Measurements from ENCODE around the gene CFAP74. TPM values are rescaled to one million over a fixed set of nuclear protein-coding genes. Genes with fewer than 3 reads are reported as not detected.
A peak's percentile ranks its signal among the peaks of the same experiment; 100 is the strongest.

CFAP74 gene
- total RNA-seq, 8 experiments from 2014 or later: 0.22 to 3.7 (median 0.46) TPM; not detected in 1

GRCh38 chr1:1954831-1955441 lies 48.6 kb downstream of the CFAP74 start:
- H3K4me1 ChIP-seq (replicated peaks in 1 of 2): peaks cover 0 to 3% of the 10 kb centered on the region in 2 donors
- H3K27ac ChIP-seq: no peak overlapping the region
- no peak overlapping the region for H3K4me3 ChIP-seq
- in situ Hi-C loops (cut with MboI; ENCODE audit: low pct_unique_long_range_greater_than_20kb in 2 of 9, low sequenced_read_pairs in 9 of 9, unreplicated experiment in 9 of 9): no loop called here
- 65 to 100% (median 89%) methylated on average over 1 to 33 of the region's 46 CpGs; no CpG with 5 or more reads in 2 of the 10 experiments for WGBS, 10 experiments
- no peak for ATAC-seq (replicated peaks in 6 of 8)

GRCh38 chr1:1954015-1954414 lies 49.6 kb downstream of the CFAP74 start:
- in situ Hi-C loops (cut with MboI; ENCODE audit: low pct_unique_long_range_greater_than_20kb in 2 of 9, low sequenced_read_pairs in 9 of 9, unreplicated experiment in 9 of 9): no loop called here
- no peak overlapping the region for H3K27ac ChIP-seq
- H3K4me3 ChIP-seq: no peak overlapping the region
- WGBS, 10 experiments: 51 to 100% (median 88%) methylated on average over 1 to 9 of the region's 9 CpGs; no CpG with 5 or more reads in 3 of the 10 experiments
- ATAC-seq (replicated peaks in 6 of 8): no peak
- H3K4me1 ChIP-seq (replicated peaks in 1 of 2): no peaks in the 10 kb centered on the region

GRCh38 chr1:1950940-1951339 lies 52.6 kb downstream of the CFAP74 start:
- H3K27ac ChIP-seq: no peak overlapping the region
- H3K4me3 ChIP-seq: no peak overlapping the region
- ATAC-seq (replicated peaks in 6 of 8): no peak
- WGBS, 10 experiments: 28 to 90% (median 68%) methylated on average over 2 to 5 of the region's 5 CpGs; no CpG with 5 or more reads in 3 of the 10 experiments
- in situ Hi-C loops (cut with MboI; ENCODE audit: low pct_unique_long_range_greater_than_20kb in 2 of 9, low sequenced_read_pairs in 9 of 9, unreplicated experiment in 9 of 9): no loop called here
- no peaks in the 10 kb centered on the region for H3K4me1 ChIP-seq (replicated peaks in 1 of 2)

GRCh38 chr1:1948783-1949182 lies 54.8 kb downstream of the CFAP74 start:
- no CpG with 5 or more reads among the region's 1 CpG for WGBS, 10 experiments
- in situ Hi-C loops (cut with MboI; ENCODE audit: low pct_unique_long_range_greater_than_20kb in 2 of 9, low sequenced_read_pairs in 9 of 9, unreplicated experiment in 9 of 9): loop anchor here in 1 of 9 experiments (25.0 kb wide), 1 partner anchor 139 kb away; no protein-coding TSS in a partner anchor

GRCh38 chr1:1947493-1947892 lies 56.1 kb downstream of the CFAP74 start:
- H3K27ac ChIP-seq: no peak overlapping the region
- peaks cover 8 to 19% of the 10 kb centered on the region in 2 donors for H3K4me1 ChIP-seq (replicated peaks in 1 of 2)
- no peak for ATAC-seq (replicated peaks in 6 of 8)
- H3K4me3 ChIP-seq: no peak overlapping the region
- in situ Hi-C loops (cut with MboI; ENCODE audit: low pct_unique_long_range_greater_than_20kb in 2 of 9, low sequenced_read_pairs in 9 of 9, unreplicated experiment in 9 of 9): loop anchor here in 1 of 9 experiments (25.0 kb wide), 1 partner anchor 140 kb away; no protein-coding TSS in a partner anchor
- 64 to 80% (median 77%) methylated on average over 2 to 11 of the region's 14 CpGs; no CpG with 5 or more reads in 4 of the 10 experiments for WGBS, 10 experiments

More at GRCh38 chr1:1948783-1949182, 54.8 kb downstream of the CFAP74 start:
- Histone ChIP-seq H3K4me1 (replicated peaks in 1 of 2) (peaks cover 1 to 8% of the 10 kb centered on the region in 2 donors), H3K27ac (no peak overlapping the region), H3K4me3 (no peak overlapping the region)
- ATAC-seq (replicated peaks in 6 of 8): no peak

- in situ Hi-C loops (cut with MboI; ENCODE audit: low pct_unique_long_range_greater_than_20kb in 2 of 9, low sequenced_read_pairs in 9 of 9, unreplicated experiment in 9 of 9): loop anchor here in 1 of 9 experiments (25.0 kb wide), 1 partner anchor 141 kb away; no protein-coding TSS in a partner anchor
Measured at GRCh38 chr1:1946540-1946939, 57.0 kb downstream of the CFAP74 start.

GRCh38 chr1:1945782-1946393 lies 57.7 kb downstream of the CFAP74 start:
- Histone ChIP-seq H3K4me3 (no peak overlapping the region), H3K4me1 (replicated peaks in 1 of 2) (peaks cover 8 to 22% of the 10 kb centered on the region in 2 donors), H3K27ac (no peak overlapping the region)
- in situ Hi-C loops (cut with MboI; ENCODE audit: low pct_unique_long_range_greater_than_20kb in 2 of 9, low sequenced_read_pairs in 9 of 9, unreplicated experiment in 9 of 9): loop anchor here in 1 of 9 experiments (25.0 kb wide), 1 partner anchor 141 kb away; no protein-coding TSS in a partner anchor
- no peak for ATAC-seq (replicated peaks in 6 of 8)
- 66 to 100% (median 91%) methylated on average over 1 to 21 of the region's 29 CpGs; no CpG with 5 or more reads in 2 of the 10 experiments for WGBS, 10 experiments

More at GRCh38 chr1:1946540-1946939, 57.0 kb downstream of the CFAP74 start:
- peak in 2 of 8 experiments; percentile 37 to 50 for ATAC-seq (replicated peaks in 6 of 8)
- Histone ChIP-seq H3K27ac (no peak overlapping the region), H3K4me3 (no peak overlapping the region), H3K4me1 (replicated peaks in 1 of 2) (peaks cover 8 to 22% of the 10 kb centered on the region in 2 donors)
- WGBS, 10 experiments: 0 to 72% (median 35%) methylated on average over 1 to 7 of the region's 11 CpGs; no CpG with 5 or more reads in 6 of the 10 experiments

GRCh38 chr1:1943834-1944570 lies 59.6 kb downstream of the CFAP74 start:
- ATAC-seq (replicated peaks in 6 of 8): peak; percentile 84 to 97 (median 91)
- H3K4me3 ChIP-seq: peak overlapping the region in 3 of 5 donors; percentile 15 to 21 (median 19)
- H3K27ac ChIP-seq: no peak overlapping the region
- peaks cover 8 to 22% of the 10 kb centered on the region in 2 donors for H3K4me1 ChIP-seq (replicated peaks in 1 of 2)
- in situ Hi-C loops (cut with MboI; ENCODE audit: low pct_unique_long_range_greater_than_20kb in 2 of 9, low sequenced_read_pairs in 9 of 9, unreplicated experiment in 9 of 9): loop anchor here in 1 of 9 experiments (25.0 kb wide), 1 partner anchor 143 kb away; no protein-coding TSS in a partner anchor
- 0 to 82% (median 20%) methylated on average over 1 to 12 of the region's 37 CpGs; no CpG with 5 or more reads in 2 of the 10 experiments for WGBS, 10 experiments

- no peak overlapping the region for H3K27ac ChIP-seq
- in situ Hi-C loops (cut with MboI; ENCODE audit: low pct_unique_long_range_greater_than_20kb in 2 of 9, low sequenced_read_pairs in 9 of 9, unreplicated experiment in 9 of 9): loop anchor here in 1 of 9 experiments (25.0 kb wide), 1 partner anchor 144 kb away; no protein-coding TSS in a partner anchor
- no peak overlapping the region for H3K4me3 ChIP-seq
- 40 to 90% (median 80%) methylated on average over 2 to 9 of the region's 45 CpGs; no CpG with 5 or more reads in 5 of the 10 experiments for WGBS, 10 experiments
- peak in 4 of 8 experiments; percentile 8 to 24 (median 14) for ATAC-seq (replicated peaks in 6 of 8)
- H3K4me1 ChIP-seq (replicated peaks in 1 of 2): peaks cover 8 to 22% of the 10 kb centered on the region in 2 donors
Measured at GRCh38 chr1:1942753-1943656, 60.6 kb downstream of the CFAP74 start.

- Histone ChIP-seq H3K4me1 (replicated peaks in 1 of 2) (peaks cover 8 to 22% of the 10 kb centered on the region in 2 donors), H3K27ac (no peak overlapping the region), H3K4me3 (no peak overlapping the region)
- in situ Hi-C loops (cut with MboI; ENCODE audit: low pct_unique_long_range_greater_than_20kb in 2 of 9, low sequenced_read_pairs in 9 of 9, unreplicated experiment in 9 of 9): loop anchor here in 1 of 9 experiments (25.0 kb wide), 1 partner anchor 145 kb away; no protein-coding TSS in a partner anchor
- 0 to 88% (median 72%) methylated on average over 1 to 24 of the region's 39 CpGs; no CpG with 5 or more reads in 4 of the 10 experiments for WGBS, 10 experiments
- no peak for ATAC-seq (replicated peaks in 6 of 8)
Measured at GRCh38 chr1:1941868-1942752, 61.5 kb downstream of the CFAP74 start.

All from motor neuron (in vitro differentiated cells).